Measurements from ENCODE around the gene NDUFS2.
A peak's percentile ranks its signal among the peaks of the same experiment; 100 is the strongest.

NDUFS2 gene

GRCh38 chr1:161172349-161172748, 29.8 kb upstream of the NDUFS2 start:
- TF ChIP-seq CTCF (conservative IDR thresholded peaks at IDR 0.05; ENCODE audit: control insufficient read depth, insufficient read depth, low read depth, low read length) = no peak
- no peak for DNase-seq (ENCODE audit: low read depth)
- H3K4me3 ChIP-seq (ENCODE audit: control insufficient read depth, low read depth, low read length) = no peak overlapping the region

DNA sequence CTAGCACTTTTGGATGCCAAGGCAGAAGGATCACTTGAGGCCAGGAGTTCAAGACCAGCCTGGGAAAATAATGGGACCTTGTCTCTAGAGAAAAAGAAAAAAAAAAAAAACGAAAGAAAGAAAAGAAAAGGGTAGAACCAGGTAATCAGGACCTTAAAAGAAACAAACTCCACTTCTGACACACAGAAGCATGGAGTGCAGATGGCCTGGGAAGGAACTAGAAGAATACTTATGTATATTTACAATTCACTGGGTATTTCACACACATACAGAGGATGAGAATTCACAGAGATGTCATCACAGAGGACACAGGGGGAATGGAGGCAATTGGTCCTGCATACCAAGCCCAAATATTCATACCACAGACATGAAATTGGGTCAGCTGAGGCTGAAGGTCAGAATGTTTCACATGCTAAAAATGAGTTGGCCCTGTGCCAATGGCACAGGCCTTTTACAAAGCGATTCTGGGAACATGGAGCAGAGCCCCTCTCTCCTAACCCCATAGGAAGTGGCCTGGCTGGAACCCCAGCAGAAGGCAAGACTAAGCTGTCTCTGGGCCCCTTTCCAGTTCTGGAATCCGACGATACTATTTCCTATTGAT, 29.3 kb upstream of the NDUFS2 start:
- DNase-seq (ENCODE audit: low read depth) = peak; percentile 100
- no peak for TF ChIP-seq CTCF (conservative IDR thresholded peaks at IDR 0.05; ENCODE audit: control insufficient read depth, insufficient read depth, low read depth, low read length)
- no peak overlapping the region for H3K4me3 ChIP-seq (ENCODE audit: control insufficient read depth, low read depth, low read length)

DNA sequence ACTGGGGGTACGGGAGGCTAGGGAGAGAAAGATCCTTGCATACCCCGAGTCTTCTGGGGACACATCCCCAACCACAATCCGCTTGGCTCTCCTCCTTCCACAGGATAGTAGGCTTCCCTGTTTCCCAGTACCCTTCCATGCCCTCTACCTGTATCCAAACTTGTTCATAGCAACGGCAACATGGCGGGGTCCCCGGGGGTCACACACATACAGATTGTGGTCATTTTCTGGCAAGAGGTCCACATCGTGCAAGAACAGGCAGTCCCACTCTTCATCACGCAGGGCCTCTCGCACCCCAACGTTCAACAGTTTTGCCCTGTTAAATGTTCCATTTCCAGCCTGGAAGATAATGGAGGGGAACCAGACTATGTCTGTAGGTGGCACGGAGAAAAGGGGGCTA, 28.5 kb upstream of the NDUFS2 start:
- no peak for TF ChIP-seq CTCF (conservative IDR thresholded peaks at IDR 0.05; ENCODE audit: control insufficient read depth, insufficient read depth, low read depth, low read length)
- H3K4me3 ChIP-seq (ENCODE audit: control insufficient read depth, low read depth, low read length) = no peak overlapping the region
- no peak for DNase-seq (ENCODE audit: low read depth)

- TF ChIP-seq CTCF (conservative IDR thresholded peaks at IDR 0.05; ENCODE audit: control insufficient read depth, insufficient read depth, low read depth, low read length) = no peak
- no peak overlapping the region for H3K4me3 ChIP-seq (ENCODE audit: control insufficient read depth, low read depth, low read length)
- DNase-seq (ENCODE audit: low read depth) = no peak
Observed at GRCh38 chr1:161174911-161175310, 27.3 kb upstream of the NDUFS2 start.

- TF ChIP-seq CTCF (conservative IDR thresholded peaks at IDR 0.05; ENCODE audit: control insufficient read depth, insufficient read depth, low read depth, low read length) = no peak
- DNase-seq (ENCODE audit: low read depth) = no peak
- H3K4me3 ChIP-seq (ENCODE audit: control insufficient read depth, low read depth, low read length) = peak overlapping the region; percentile 96
Observed at GRCh38 chr1:161175771-161176453, 26.3 kb upstream of the NDUFS2 start.

- peak overlapping the region; percentile 96 for H3K4me3 ChIP-seq (ENCODE audit: control insufficient read depth, low read depth, low read length)
- no peak for DNase-seq (ENCODE audit: low read depth)
- no peak for TF ChIP-seq CTCF (conservative IDR thresholded peaks at IDR 0.05; ENCODE audit: control insufficient read depth, insufficient read depth, low read depth, low read length)
Observed at GRCh38 chr1:161176468-161177111, 25.6 kb upstream of the NDUFS2 start.

All from fibroblast of mammary gland (primary cell).